SK-N-SH (cell line): Measurements from ENCODE around the gene LRP11. TPM values are rescaled to one million over a fixed set of nuclear protein-coding genes. Genes with fewer than 3 reads are reported as not detected.

ENCODE experiments used
- CTCF ChIA-PET: fragments of 300-600, 350-600 bp; formaldehyde crosslinking; extraction: SDS; loops from one replicate; lab custom pipeline; 2021; lab: Yijun Ruan, JAX
- POLR2A ChIA-PET: fragments of 350-600 bp; sonication (Branson Sonifier 250); formaldehyde crosslinking; extraction: SDS; loops from one replicate; lab custom pipeline; 2020; ENCODE audit warnings: antibody characterized with exemption, inconsistent platforms; lab: Yijun Ruan, JAX
- DNase-seq: peaks from one replicate; pipeline ENCODE4 v3.0.0; 2012
- H2AFZ ChIP-seq: fragments of 200-600 bp; sonication (generic); 2 replicates; pipeline ENCODE4 v1.8.1; 2016; ENCODE audit warnings: antibody characterized with exemption, mild to moderate bottlenecking, low read depth
- H3F3A ChIP-seq: fragments of 200-600 bp; sonication (generic); replicated peaks from 2 replicates; pipeline ENCODE3; 2016; ENCODE audit warnings: antibody characterized with exemption, mild to moderate bottlenecking; ENCODE audit not compliant: insufficient read depth
- H3K27ac ChIP-seq, 2 experiments: fragments of 200-500 bp in 1 of 2; fragments of 200-600 bp in 1 of 2; sonication (Bioruptor generic) in 1 of 2; sonication (generic), shearing (Covaris generic) in 1 of 2; 2 replicates each; pipeline versions ENCODE4 v1.5.1 to v1.6.1; 2014 to 2016; ENCODE audit warnings: low read depth in 2 of 2, inconsistent platforms in 1 of 2, low read length in 1 of 2, mild to moderate bottlenecking in 1 of 2, mixed read lengths in 1 of 2
- H3K27me3 ChIP-seq: fragments of 200-600 bp; sonication (generic), shearing (Covaris generic); 2 replicates; pipeline ENCODE4 v1.6.1; 2016; ENCODE audit warnings: mixed run types; ENCODE audit not compliant: insufficient read depth
- H3K36me3 ChIP-seq, 2 experiments: fragments of 200-500 bp in 1 of 2; fragments of 200-600 bp in 1 of 2; sonication (Bioruptor generic) in 1 of 2; sonication (generic) in 1 of 2; replicated peaks in 1 of 2; 2 replicates each; pipeline versions ENCODE3 to v1.5.1; 2014 to 2016; ENCODE audit warnings: low read length in 1 of 2, mild to moderate bottlenecking in 1 of 2; ENCODE audit not compliant: insufficient read depth in 2 of 2, control insufficient read depth in 1 of 2
- H3K4me1 ChIP-seq, 2 experiments: fragments of 200-500 bp in 1 of 2; fragments of 200-600 bp in 1 of 2; sonication (Bioruptor generic) in 1 of 2; sonication (generic), shearing (Covaris generic) in 1 of 2; 2 replicates each; pipeline versions ENCODE4 v1.5.1 to v1.6.1; 2014 to 2016; ENCODE audit warnings: low read depth in 1 of 2, low read length in 1 of 2, mixed run types in 1 of 2; ENCODE audit not compliant: insufficient read depth in 2 of 2, control insufficient read depth in 1 of 2
- H3K4me2 ChIP-seq: fragments of 200-600 bp; sonication (generic), shearing (Covaris generic); 2 replicates; pipeline ENCODE4 v1.6.1; 2017; ENCODE audit warnings: mixed run types
- H3K4me3 ChIP-seq, 2 experiments: fragments of 200-500 bp in 1 of 2; fragments of 200-600 bp in 1 of 2; sonication (Bioruptor generic) in 1 of 2; sonication (generic), shearing (Covaris generic) in 1 of 2; 2 replicates each; pipeline versions ENCODE4 v1.5.1 to v1.8.1; 2014 to 2016; ENCODE audit warnings: low read depth in 2 of 2, inconsistent platforms in 1 of 2, low read length in 1 of 2, mild to moderate bottlenecking in 1 of 2, mixed read lengths in 1 of 2, moderate library complexity in 1 of 2
- H3K79me2 ChIP-seq: fragments of 200-600 bp; sonication (generic); 2 replicates; pipeline ENCODE4 v1.8.1; 2017; ENCODE audit warnings: mild to moderate bottlenecking; ENCODE audit not compliant: insufficient read depth
- H3K9ac ChIP-seq: fragments of 200-600 bp; sonication (generic); 2 replicates; pipeline ENCODE4 v1.6.1; 2017; ENCODE audit warnings: mixed run types
- H3K9me2 ChIP-seq: fragments of 200-600 bp; sonication (generic); 2 replicates; pipeline ENCODE4 v1.6.1; 2017; ENCODE audit warnings: mixed run types
- H3K9me3 ChIP-seq: fragments of 200-600 bp; sonication (generic); 2 replicates; pipeline ENCODE4 v1.6.1; 2017; ENCODE audit warnings: mixed run types, mild to moderate bottlenecking, moderate library complexity
- H4K20me1 ChIP-seq: fragments of 200-600 bp; sonication (generic); 2 replicates; pipeline ENCODE4 v1.6.1; 2017; ENCODE audit warnings: mild to moderate bottlenecking, mixed run types; ENCODE audit not compliant: insufficient read depth
- CHD2 ChIP-seq: fragments of 150-350 bp; IDR thresholded peaks from 2 replicates; pipeline ENCODE4 v1.6.1; 2018; ENCODE audit warnings: low read length; ENCODE audit not compliant: partially characterized antibody
- EZH2phosphoT487 ChIP-seq: fragments of 200-600 bp; sonication (generic); IDR thresholded peaks from 2 replicates; pipeline ENCODE4 v1.6.1; 2017; ENCODE audit warnings: low read depth, mixed run types, mild to moderate bottlenecking, antibody characterized with exemption, moderate library complexity, borderline replicate concordance
- FOXJ3 ChIP-seq: sonication (generic); formaldehyde crosslinking; IDR thresholded peaks from 2 replicates; pipeline ENCODE4 v1.5.1; 2020; ENCODE audit warnings: mild to moderate bottlenecking, missing genetic modification reagents
- FOXM1 ChIP-seq: IDR thresholded peaks from 2 replicates; pipeline ENCODE4 v1.4.0; 2012; ENCODE audit warnings: low read depth, mild to moderate bottlenecking
- GABPA ChIP-seq: IDR thresholded peaks from 2 replicates; pipeline ENCODE4 v1.4.0; 2012; ENCODE audit warnings: low read depth, mild to moderate bottlenecking
- JUND ChIP-seq: IDR thresholded peaks from 2 replicates; pipeline ENCODE4 v1.4.0; 2012
- MEF2A ChIP-seq: IDR thresholded peaks from 2 replicates; pipeline ENCODE4 v1.4.0; 2012; ENCODE audit warnings: low read depth, borderline replicate concordance
- NFIC ChIP-seq: IDR thresholded peaks from 2 replicates; pipeline ENCODE4 v1.4.0; 2012; ENCODE audit warnings: borderline replicate concordance
- POLR2AphosphoS5 ChIP-seq: IDR thresholded peaks from 2 replicates; pipeline ENCODE4 v1.6.1; 2012; ENCODE audit warnings: low read depth, low read length
- RAD21 ChIP-seq: IDR thresholded peaks from 2 replicates; pipeline ENCODE4 v1.6.1; 2012; ENCODE audit warnings: mild to moderate bottlenecking, low read length
- RCOR1 ChIP-seq: fragments of 150-350 bp; IDR thresholded peaks from 2 replicates; pipeline ENCODE4 v1.6.1; 2017; ENCODE audit warnings: antibody characterized with exemption, low read length
- RFX5 ChIP-seq: IDR thresholded peaks from 2 replicates; pipeline ENCODE4 v1.6.1; 2012; ENCODE audit warnings: mild to moderate bottlenecking, improper control_type of control experiment, low read length
- SIN3A ChIP-seq: IDR thresholded peaks from 2 replicates; pipeline ENCODE4 v1.6.1; 2012; ENCODE audit warnings: low read depth, mild to moderate bottlenecking, low read length, moderate library complexity, borderline replicate concordance
- SMC3 ChIP-seq: IDR thresholded peaks from 2 replicates; pipeline ENCODE4 v1.6.1; 2012; ENCODE audit warnings: low read depth, low read length, improper control_type of control experiment
- TAF1 ChIP-seq: IDR thresholded peaks from 2 replicates; pipeline ENCODE4 v1.6.1; 2012; ENCODE audit warnings: low read depth, mild to moderate bottlenecking, low read length, moderate library complexity, borderline replicate concordance
- TEAD4 ChIP-seq: IDR thresholded peaks from 2 replicates; pipeline ENCODE4 v1.4.0; 2012; ENCODE audit warnings: mild to moderate bottlenecking, borderline replicate concordance; ENCODE audit not compliant: insufficient read depth
- YY1 ChIP-seq: IDR thresholded peaks from 2 replicates; pipeline ENCODE4 v1.4.0; 2012; ENCODE audit warnings: low read depth, mild to moderate bottlenecking
- whole genome bisulfite sequencing: methylation state at CpG from one replicate; pipeline ENCODE4 v1.1.6; 2017; ENCODE audit warnings: low lambda C conversion rate; 5-methylcytosine and 5-hydroxymethylcytosine counted together
- polyA plus RNA-seq, 3 experiments: library from polyadenylated mRNA; depleted of rRNA; stranded (reverse); fragments of >200 nt; gene quantifications; 2 replicates each; pipeline ENCODE4 v1.2.3, GENCODE V29; 2012
- TF ChIP-seq, protein P1 (sequence below): fragments of 150-350 bp; IDR thresholded peaks from 2 replicates; pipeline ENCODE4 v1.6.1; 2017; ENCODE audit warnings: antibody characterized with exemption, low read length, low read depth, borderline replicate concordance
- TF ChIP-seq, protein P2 (sequence below): fragments of 200-600 bp; sonication (generic); IDR thresholded peaks from 2 replicates; pipeline ENCODE4 v1.6.1; 2017; ENCODE audit warnings: antibody characterized with exemption, mild to moderate bottlenecking, moderate library complexity
- TF ChIP-seq, protein P3 (sequence below): IDR thresholded peaks from 2 replicates; pipeline ENCODE4; 2012
- TF ChIP-seq, protein P4 (sequence below): IDR thresholded peaks from 2 replicates; pipeline ENCODE4 v1.4.0; 2012; ENCODE audit warnings: low read depth, borderline replicate concordance
- TF ChIP-seq, protein P5 (sequence below): IDR thresholded peaks from 2 replicates; pipeline ENCODE4 v1.4.0; 2012; ENCODE audit warnings: low read depth, borderline replicate concordance

Gene LRP11
- polyA plus RNA-seq, 1 of the 3 experiments (the other 2 are of a cell fraction), result 25.0 TPM

DNA sequence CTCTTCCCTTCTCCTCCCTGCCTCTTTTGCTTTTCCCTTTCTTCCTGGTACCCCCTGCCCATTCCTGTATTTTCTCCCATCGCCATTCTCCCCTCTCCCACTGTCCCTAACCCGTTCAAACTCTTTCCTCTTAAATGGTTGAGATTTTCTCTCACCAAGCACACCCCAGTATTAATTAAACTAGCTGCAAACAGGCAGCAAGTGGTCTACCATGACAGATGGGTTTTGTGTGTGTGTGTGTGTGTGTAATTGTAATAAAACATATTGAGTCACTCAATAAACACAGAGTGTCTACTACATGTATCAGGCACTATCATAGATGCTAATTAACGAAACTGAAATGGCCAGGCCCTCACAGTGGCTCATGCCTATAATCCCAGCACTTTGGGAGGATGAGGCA lies 27.1 kb upstream of the LRP11 start (continued):
- TF ChIP-seq JUND (no peak), TEAD4 (no peak), EZH2phosphoT487 (no peak), NFIC (no peak)
- TF ChIP-seq, protein P1, sequence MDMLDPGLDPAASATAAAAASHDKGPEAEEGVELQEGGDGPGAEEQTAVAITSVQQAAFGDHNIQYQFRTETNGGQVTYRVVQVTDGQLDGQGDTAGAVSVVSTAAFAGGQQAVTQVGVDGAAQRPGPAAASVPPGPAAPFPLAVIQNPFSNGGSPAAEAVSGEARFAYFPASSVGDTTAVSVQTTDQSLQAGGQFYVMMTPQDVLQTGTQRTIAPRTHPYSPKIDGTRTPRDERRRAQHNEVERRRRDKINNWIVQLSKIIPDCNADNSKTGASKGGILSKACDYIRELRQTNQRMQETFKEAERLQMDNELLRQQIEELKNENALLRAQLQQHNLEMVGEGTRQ, result no peak
- TF ChIP-seq, protein P2, sequence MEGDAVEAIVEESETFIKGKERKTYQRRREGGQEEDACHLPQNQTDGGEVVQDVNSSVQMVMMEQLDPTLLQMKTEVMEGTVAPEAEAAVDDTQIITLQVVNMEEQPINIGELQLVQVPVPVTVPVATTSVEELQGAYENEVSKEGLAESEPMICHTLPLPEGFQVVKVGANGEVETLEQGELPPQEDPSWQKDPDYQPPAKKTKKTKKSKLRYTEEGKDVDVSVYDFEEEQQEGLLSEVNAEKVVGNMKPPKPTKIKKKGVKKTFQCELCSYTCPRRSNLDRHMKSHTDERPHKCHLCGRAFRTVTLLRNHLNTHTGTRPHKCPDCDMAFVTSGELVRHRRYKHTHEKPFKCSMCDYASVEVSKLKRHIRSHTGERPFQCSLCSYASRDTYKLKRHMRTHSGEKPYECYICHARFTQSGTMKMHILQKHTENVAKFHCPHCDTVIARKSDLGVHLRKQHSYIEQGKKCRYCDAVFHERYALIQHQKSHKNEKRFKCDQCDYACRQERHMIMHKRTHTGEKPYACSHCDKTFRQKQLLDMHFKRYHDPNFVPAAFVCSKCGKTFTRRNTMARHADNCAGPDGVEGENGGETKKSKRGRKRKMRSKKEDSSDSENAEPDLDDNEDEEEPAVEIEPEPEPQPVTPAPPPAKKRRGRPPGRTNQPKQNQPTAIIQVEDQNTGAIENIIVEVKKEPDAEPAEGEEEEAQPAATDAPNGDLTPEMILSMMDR, result no peak

DNA sequence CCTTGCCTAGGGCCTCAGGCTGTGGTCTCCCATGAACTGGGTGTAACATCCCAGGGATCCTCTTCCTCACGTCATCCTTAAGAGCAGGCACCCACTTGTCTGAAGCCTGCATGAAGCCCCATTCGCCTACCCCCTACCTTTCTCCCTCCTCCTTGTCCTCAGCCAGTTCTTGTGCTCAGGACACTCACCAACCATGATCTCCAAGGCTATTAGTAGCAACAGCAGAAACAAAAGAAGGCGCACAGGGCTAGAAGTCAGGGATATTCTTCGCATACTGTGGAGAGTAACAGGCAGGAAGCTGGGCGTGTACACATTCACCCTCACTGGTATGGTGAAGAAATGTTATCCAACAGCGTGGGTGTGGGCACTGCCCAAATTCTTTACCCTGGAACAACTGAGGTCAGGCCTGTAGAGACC lies 26.5 kb upstream of the LRP11 start:
- POLR2A ChIA-PET, result no interaction called here
- H2AFZ ChIP-seq, result no peak overlapping the region
- H4K20me1 ChIP-seq, result no peaks in the 10 kb centered on the region
- H3K9me2 ChIP-seq, result no peaks in the 10 kb centered on the region
- H3K79me2 ChIP-seq, result no peaks in the 10 kb centered on the region
- H3K4me3 ChIP-seq, result no peak overlapping the region
- H3F3A ChIP-seq, result peaks cover under 1% of the 10 kb centered on the region
- no peaks in the 10 kb centered on the region for H3K27me3 ChIP-seq
- no peaks in the 10 kb centered on the region for H3K9me3 ChIP-seq
- no peak overlapping the region for H3K27ac ChIP-seq
- no peak for DNase-seq
- no peaks in the 10 kb centered on the region for H3K36me3 ChIP-seq
- CTCF ChIA-PET, result no interaction called here
- H3K9ac ChIP-seq, result no peak overlapping the region
- H3K4me1 ChIP-seq, result peaks cover under 1 to 6% of the 10 kb centered on the region in 2 experiments; a peak in 2 of 4 replicates
- no peak overlapping the region for H3K4me2 ChIP-seq
- 69% methylated on average over 6 of the region's 6 CpGs for WGBS
- TF ChIP-seq SIN3A (no peak), RAD21 (no peak), EZH2phosphoT487 (no peak), MEF2A (no peak), RFX5 (no peak), CHD2 (no peak), FOXJ3 (no peak), POLR2AphosphoS5 (no peak), SMC3 (no peak), RCOR1 (no peak), TAF1 (no peak), GABPA (no peak), YY1 (no peak), NFIC (no peak), FOXM1 (no peak)
- TF ChIP-seq, protein P3, sequence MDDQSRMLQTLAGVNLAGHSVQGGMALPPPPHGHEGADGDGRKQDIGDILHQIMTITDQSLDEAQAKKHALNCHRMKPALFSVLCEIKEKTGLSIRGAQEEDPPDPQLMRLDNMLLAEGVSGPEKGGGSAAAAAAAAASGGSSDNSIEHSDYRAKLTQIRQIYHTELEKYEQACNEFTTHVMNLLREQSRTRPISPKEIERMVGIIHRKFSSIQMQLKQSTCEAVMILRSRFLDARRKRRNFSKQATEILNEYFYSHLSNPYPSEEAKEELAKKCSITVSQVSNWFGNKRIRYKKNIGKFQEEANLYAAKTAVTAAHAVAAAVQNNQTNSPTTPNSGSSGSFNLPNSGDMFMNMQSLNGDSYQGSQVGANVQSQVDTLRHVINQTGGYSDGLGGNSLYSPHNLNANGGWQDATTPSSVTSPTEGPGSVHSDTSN, result no peak
- TF ChIP-seq, protein P4, sequence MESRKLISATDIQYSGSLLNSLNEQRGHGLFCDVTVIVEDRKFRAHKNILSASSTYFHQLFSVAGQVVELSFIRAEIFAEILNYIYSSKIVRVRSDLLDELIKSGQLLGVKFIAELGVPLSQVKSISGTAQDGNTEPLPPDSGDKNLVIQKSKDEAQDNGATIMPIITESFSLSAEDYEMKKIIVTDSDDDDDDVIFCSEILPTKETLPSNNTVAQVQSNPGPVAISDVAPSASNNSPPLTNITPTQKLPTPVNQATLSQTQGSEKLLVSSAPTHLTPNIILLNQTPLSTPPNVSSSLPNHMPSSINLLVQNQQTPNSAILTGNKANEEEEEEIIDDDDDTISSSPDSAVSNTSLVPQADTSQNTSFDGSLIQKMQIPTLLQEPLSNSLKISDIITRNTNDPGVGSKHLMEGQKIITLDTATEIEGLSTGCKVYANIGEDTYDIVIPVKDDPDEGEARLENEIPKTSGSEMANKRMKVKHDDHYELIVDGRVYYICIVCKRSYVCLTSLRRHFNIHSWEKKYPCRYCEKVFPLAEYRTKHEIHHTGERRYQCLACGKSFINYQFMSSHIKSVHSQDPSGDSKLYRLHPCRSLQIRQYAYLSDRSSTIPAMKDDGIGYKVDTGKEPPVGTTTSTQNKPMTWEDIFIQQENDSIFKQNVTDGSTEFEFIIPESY, result no peak
- TF ChIP-seq, protein P5, sequence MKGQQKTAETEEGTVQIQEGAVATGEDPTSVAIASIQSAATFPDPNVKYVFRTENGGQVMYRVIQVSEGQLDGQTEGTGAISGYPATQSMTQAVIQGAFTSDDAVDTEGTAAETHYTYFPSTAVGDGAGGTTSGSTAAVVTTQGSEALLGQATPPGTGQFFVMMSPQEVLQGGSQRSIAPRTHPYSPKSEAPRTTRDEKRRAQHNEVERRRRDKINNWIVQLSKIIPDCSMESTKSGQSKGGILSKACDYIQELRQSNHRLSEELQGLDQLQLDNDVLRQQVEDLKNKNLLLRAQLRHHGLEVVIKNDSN, result no peak
